GM12892 (cell line): Measurements from ENCODE around the gene ADD1.

ENCODE experiments used
- POLR2A ChIP-seq: IDR thresholded peaks from 2 replicates; pipeline ENCODE4 v1.6.1; 2011; ENCODE audit warnings: low read depth, low read length, control low read depth
- TAF1 ChIP-seq: IDR thresholded peaks from 2 replicates; pipeline ENCODE4 v1.6.1; 2011; ENCODE audit warnings: low read depth, mild to moderate bottlenecking, control low read depth, low read length, borderline replicate concordance

DNA sequence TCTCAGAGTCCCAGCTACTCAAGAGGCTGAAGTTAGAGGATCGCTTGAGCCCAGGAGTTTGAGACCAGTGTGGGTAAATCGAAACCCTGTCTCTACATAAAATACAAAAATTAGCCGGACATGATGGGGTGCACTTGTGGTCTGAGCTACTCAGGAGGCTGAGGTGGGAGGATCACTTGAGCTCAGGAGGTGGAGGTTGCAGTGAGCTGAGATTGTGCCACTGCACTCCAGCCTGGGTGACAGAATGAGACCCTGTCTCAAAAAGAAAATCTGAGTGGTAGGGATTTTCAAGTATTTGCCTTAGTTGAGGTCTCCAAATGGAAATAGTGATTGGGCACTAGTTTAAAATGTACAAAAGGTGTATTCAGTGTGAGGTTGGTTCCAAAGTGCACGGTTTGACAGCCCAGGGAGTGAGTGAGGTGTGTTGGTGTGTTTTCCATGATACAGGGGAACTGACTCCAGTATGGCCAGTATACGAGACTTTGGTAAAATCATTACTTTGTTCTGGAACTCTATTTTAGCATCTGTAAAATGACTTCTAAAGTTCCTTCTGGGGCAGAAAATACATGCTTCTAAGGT, 13.8 kb downstream of the ADD1 start:
- TF ChIP-seq POLR2A (no peak), TAF1 (no peak)
